ENCODE measurements around the gene PARP8. TPM values are rescaled to one million over a fixed set of nuclear protein-coding genes. Genes with fewer than 3 reads are reported as not detected.
"Not testable (repeated sequence)": the region's sequence is repeated elsewhere in the genome, so short reads cannot be mapped to it uniquely, and the experiment has no call there.

PARP8 gene
- total RNA-seq, 1 donor from 2014 or later = 14.8 TPM

- DNase-seq = no peak
Observed at GRCh38 chr5:50727149-50727496, 60.7 kb downstream of the PARP8 start.

- DNase-seq = no peak
Observed at GRCh38 chr5:50727845-50728244, 61.4 kb downstream of the PARP8 start.

GRCh38 chr5:50730336-50730735, 63.9 kb downstream of the PARP8 start:
- DNase-seq = no peak

- DNase-seq = no peak
Observed at GRCh38 chr5:50730841-50731240, 64.4 kb downstream of the PARP8 start.

GRCh38 chr5:50733741-50734140, 67.3 kb downstream of the PARP8 start:
- no peak for DNase-seq

- no peak for DNase-seq
Observed at GRCh38 chr5:50738864-50739263, 72.4 kb downstream of the PARP8 start.

GRCh38 chr5:50740832-50741231, 74.4 kb downstream of the PARP8 start:
- DNase-seq = no peak

- no peak for DNase-seq
Observed at GRCh38 chr5:50744776-50745175, 78.3 kb downstream of the PARP8 start.

GRCh38 chr5:50745221-50745910, 78.9 kb downstream of the PARP8 start:
- DNase-seq = no peak

GRCh38 chr5:50749181-50749580, 82.7 kb downstream of the PARP8 start:
- DNase-seq = no peak

GRCh38 chr5:50749873-50750272, 83.4 kb downstream of the PARP8 start:
- no peak for DNase-seq

GRCh38 chr5:50751064-50751657, 84.7 kb downstream of the PARP8 start:
- DNase-seq = peak; percentile 54

GRCh38 chr5:50752800-50753199, 86.4 kb downstream of the PARP8 start:
- no peak for DNase-seq

GRCh38 chr5:50759526-50760270, 93.3 kb downstream of the PARP8 start:
- no peak for DNase-seq

GRCh38 chr5:50763351-50763750, 96.9 kb downstream of the PARP8 start:
- DNase-seq = no peak

- no peak for DNase-seq
Observed at GRCh38 chr5:50763846-50764245, 97.4 kb downstream of the PARP8 start.

- DNase-seq = no peak
Observed at GRCh38 chr5:50766042-50766441, 99.6 kb downstream of the PARP8 start.

- DNase-seq = no peak
Observed at GRCh38 chr5:50766462-50766861, 100.0 kb downstream of the PARP8 start.

GRCh38 chr5:50766967-50767366, 100.5 kb downstream of the PARP8 start:
- DNase-seq = no peak

- DNase-seq = no peak
Observed at GRCh38 chr5:50767588-50767987, 101.2 kb downstream of the PARP8 start.

- DNase-seq = no peak
Observed at GRCh38 chr5:50768634-50769033, 102.2 kb downstream of the PARP8 start.

GRCh38 chr5:50770441-50770840, 104.0 kb downstream of the PARP8 start:
- DNase-seq = no peak

GRCh38 chr5:50774446-50775175, 108.2 kb downstream of the PARP8 start:
- DNase-seq = not testable (repeated sequence)

All from tongue (tissue), 2 donors.